ENCODE measurements around the gene POGK.

GRCh38 chr1:166876540-166876838 is 37.2 kb downstream of the POGK start:
- TF ChIP-seq REST (IDR thresholded peaks at IDR 0.05; ENCODE audit: borderline replicate concordance) = no peak
- TF ChIP-seq SMC3 (conservative IDR thresholded peaks at IDR 0.05; ENCODE audit: poor library complexity) = peak; percentile 1
- peak; percentile 29 for TF ChIP-seq CTCF (IDR thresholded peaks at IDR 0.05; ENCODE audit: poor library complexity, severe bottlenecking)
- TF ChIP-seq POLR2AphosphoS5 (IDR thresholded peaks at IDR 0.05) = no peak
- TF ChIP-seq EZH2 (IDR thresholded peaks at IDR 0.05; ENCODE audit: borderline replicate concordance, insufficient read depth, low read length, poor library complexity, severe bottlenecking) = no peak
- TF ChIP-seq EP300 (conservative IDR thresholded peaks at IDR 0.05; ENCODE audit: poor library complexity, severe bottlenecking) = no peak
- TF ChIP-seq TAF1 (IDR thresholded peaks at IDR 0.05; ENCODE audit: low read depth) = no peak
- no peak for TF ChIP-seq RAD21 (conservative IDR thresholded peaks at IDR 0.05)
